Mucosa of stomach (tissue), 1 donor: ENCODE data around the gene ACTR1B.
"Not testable (repeated sequence)": the region's sequence is repeated elsewhere in the genome, so short reads cannot be mapped to it uniquely, and the experiment has no call there.

Source experiments
- H3K27me3 ChIP-seq: one replicate; pipeline ENCODE4 v1.7.0; 2013; ENCODE audit warnings: mild to moderate bottlenecking, low read length; ENCODE audit not compliant: control insufficient read depth, insufficient read depth
- H3K36me3 ChIP-seq: one replicate; pipeline ENCODE4 v1.7.0; 2013; ENCODE audit warnings: low read length; ENCODE audit not compliant: control insufficient read depth, insufficient read depth
- H3K4me1 ChIP-seq: one replicate; pipeline ENCODE4 v1.7.0; 2013; ENCODE audit warnings: mild to moderate bottlenecking, low read length; ENCODE audit not compliant: control insufficient read depth, insufficient read depth
- H3K4me3 ChIP-seq: one replicate; pipeline ENCODE4 v1.7.0; 2013; ENCODE audit warnings: low read length
- H3K9ac ChIP-seq: one replicate; pipeline ENCODE4 v1.7.0; 2013; ENCODE audit warnings: mild to moderate bottlenecking, low read length, moderate library complexity
- H3K9me3 ChIP-seq: one replicate; pipeline ENCODE4 v1.7.0; 2013; ENCODE audit warnings: mild to moderate bottlenecking, low read length, moderate library complexity; ENCODE audit not compliant: control insufficient read depth
- donor health status: Pancreatic carcinoma.

Gene ACTR1B

GRCh38 chr2:97701851-97702465 lies 38.1 kb upstream of the ACTR1B start:
- H3K36me3 ChIP-seq: no peaks in the 10 kb centered on the region
- H3K4me1 ChIP-seq: no peaks in the 10 kb centered on the region
- no peak overlapping the region for H3K4me3 ChIP-seq
- H3K27me3 ChIP-seq: no peaks in the 10 kb centered on the region
- no peaks in the 10 kb centered on the region for H3K9me3 ChIP-seq
- no peak overlapping the region for H3K9ac ChIP-seq

GRCh38 chr2:97701186-97701585 lies 37.3 kb upstream of the ACTR1B start:
- H3K9ac ChIP-seq: no peak overlapping the region
- no peak overlapping the region for H3K4me3 ChIP-seq
- no peaks in the 10 kb centered on the region for H3K27me3 ChIP-seq
- no peaks in the 10 kb centered on the region for H3K36me3 ChIP-seq
- H3K4me1 ChIP-seq: no peaks in the 10 kb centered on the region
- H3K9me3 ChIP-seq: no peaks in the 10 kb centered on the region

GRCh38 chr2:97699765-97700444 lies 36.1 kb upstream of the ACTR1B start:
- no peaks in the 10 kb centered on the region for H3K4me1 ChIP-seq
- H3K9me3 ChIP-seq: no peaks in the 10 kb centered on the region
- no peak overlapping the region for H3K9ac ChIP-seq
- H3K27me3 ChIP-seq: no peaks in the 10 kb centered on the region
- H3K4me3 ChIP-seq: no peak overlapping the region
- no peaks in the 10 kb centered on the region for H3K36me3 ChIP-seq

GRCh38 chr2:97698530-97698929 lies 34.7 kb upstream of the ACTR1B start:
- Histone ChIP-seq H3K9me3 (no peaks in the 10 kb centered on the region), H3K4me3 (no peak overlapping the region), H3K9ac (no peak overlapping the region), H3K27me3 (no peaks in the 10 kb centered on the region), H3K4me1 (no peaks in the 10 kb centered on the region), H3K36me3 (no peaks in the 10 kb centered on the region)

- Histone ChIP-seq H3K4me1 (no peaks in the 10 kb centered on the region), H3K9ac (no peak overlapping the region)
Measured at GRCh38 chr2:97697252-97698235, 33.7 kb upstream of the ACTR1B start.

GRCh38 chr2:97695744-97696143 lies 31.9 kb upstream of the ACTR1B start:
- Histone ChIP-seq H3K27me3 (no peaks in the 10 kb centered on the region), H3K9ac (no peak overlapping the region), H3K9me3 (no peaks in the 10 kb centered on the region), H3K4me3 (no peak overlapping the region), H3K36me3 (no peaks in the 10 kb centered on the region), H3K4me1 (no peaks in the 10 kb centered on the region)

More at GRCh38 chr2:97697252-97698235, 33.7 kb upstream of the ACTR1B start:
- H3K27me3 ChIP-seq: no peaks in the 10 kb centered on the region
- no peaks in the 10 kb centered on the region for H3K36me3 ChIP-seq
- H3K9me3 ChIP-seq: no peaks in the 10 kb centered on the region
- no peak overlapping the region for H3K4me3 ChIP-seq

GRCh38 chr2:97693476-97693875 lies 29.6 kb upstream of the ACTR1B start:
- Histone ChIP-seq H3K4me1 (no peaks in the 10 kb centered on the region), H3K36me3 (no peaks in the 10 kb centered on the region), H3K9ac (no peak overlapping the region), H3K27me3 (no peaks in the 10 kb centered on the region), H3K4me3 (no peak overlapping the region), H3K9me3 (no peaks in the 10 kb centered on the region)

GRCh38 chr2:97691166-97691565 lies 27.3 kb upstream of the ACTR1B start:
- Histone ChIP-seq H3K4me1 (no peaks in the 10 kb centered on the region), H3K27me3 (no peaks in the 10 kb centered on the region), H3K9ac (no peak overlapping the region), H3K9me3 (no peaks in the 10 kb centered on the region), H3K36me3 (no peaks in the 10 kb centered on the region), H3K4me3 (no peak overlapping the region)

GRCh38 chr2:97688062-97688827 lies 24.4 kb upstream of the ACTR1B start:
- H3K36me3 ChIP-seq: no peaks in the 10 kb centered on the region
- no peaks in the 10 kb centered on the region for H3K4me1 ChIP-seq
- H3K27me3 ChIP-seq: no peaks in the 10 kb centered on the region
- no peak overlapping the region for H3K4me3 ChIP-seq
- no peak overlapping the region for H3K9ac ChIP-seq
- H3K9me3 ChIP-seq: no peaks in the 10 kb centered on the region

GRCh38 chr2:97687235-97687634 lies 23.4 kb upstream of the ACTR1B start:
- not testable (repeated sequence) for H3K27me3 ChIP-seq, H3K9ac ChIP-seq, H3K36me3 ChIP-seq, H3K4me1 ChIP-seq, H3K9me3 ChIP-seq, H3K4me3 ChIP-seq

- H3K4me3 ChIP-seq: no peak overlapping the region
Measured at GRCh38 chr2:97678298-97678697, 14.5 kb upstream of the ACTR1B start.

More at GRCh38 chr2:97678298-97678697, 14.5 kb upstream of the ACTR1B start:
- Histone ChIP-seq H3K27me3 (no peaks in the 10 kb centered on the region), H3K9me3 (no peaks in the 10 kb centered on the region), H3K9ac (no peak overlapping the region), H3K4me1 (no peaks in the 10 kb centered on the region), H3K36me3 (no peaks in the 10 kb centered on the region)
